Germinal center (tissue), 1 donor: ENCODE data around the gene ACCS.

Source experiments
- DNase-seq: peaks from one replicate; pipeline ENCODE4 v3.0.0; 2012; ENCODE audit warnings: mixed read lengths, low spot score

The ACCS gene

DNA sequence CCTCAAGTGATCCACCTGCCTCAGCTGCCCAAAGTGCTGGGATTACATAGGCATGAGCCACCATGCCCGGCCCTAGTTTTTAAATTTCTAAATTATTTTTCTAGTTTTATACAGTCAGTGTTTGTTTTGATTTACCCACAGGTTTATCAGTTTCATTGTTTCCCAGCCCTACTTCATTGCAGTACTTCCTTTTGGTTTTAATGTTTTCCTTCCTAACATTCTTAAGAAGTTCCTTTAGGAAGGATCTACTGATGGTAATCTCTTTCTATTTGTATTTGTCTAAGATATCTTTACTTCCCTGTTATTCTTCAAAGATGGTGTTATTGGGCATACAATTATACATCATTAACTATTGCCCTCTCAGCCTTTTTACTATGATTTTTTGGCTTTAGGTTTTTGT lies 24.5 kb downstream of the ACCS start:
- DNase-seq = no peak

DNA sequence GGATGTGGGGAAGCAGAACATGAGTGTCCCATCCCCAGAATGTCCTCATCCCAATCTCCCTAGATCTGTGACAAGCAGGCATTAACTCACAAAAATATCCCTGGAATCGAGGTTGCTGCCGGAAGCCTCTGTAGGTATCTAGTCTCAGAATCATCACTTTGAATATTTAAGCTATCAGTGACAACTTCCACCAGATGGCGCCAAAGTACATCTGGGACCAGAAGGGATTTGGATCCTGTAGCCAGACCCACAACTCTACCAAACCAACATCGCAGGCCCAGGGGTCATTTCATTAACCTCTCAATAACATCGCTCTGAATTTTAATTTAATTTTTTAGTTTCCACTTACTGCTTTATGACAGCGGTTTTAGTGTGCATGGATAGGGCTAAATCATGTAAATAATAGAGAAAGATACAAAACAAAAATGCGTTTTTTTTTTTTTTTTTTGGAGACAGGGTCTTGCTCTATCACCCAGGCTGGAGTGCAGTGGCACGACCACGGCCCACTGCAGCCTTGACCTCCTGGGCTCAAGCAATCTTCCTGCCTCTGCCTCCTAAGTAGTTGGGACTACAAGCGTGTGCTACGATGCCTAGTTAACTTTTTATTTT lies 28.3 kb downstream of the ACCS start:
- DNase-seq = peak; percentile 79

DNA sequence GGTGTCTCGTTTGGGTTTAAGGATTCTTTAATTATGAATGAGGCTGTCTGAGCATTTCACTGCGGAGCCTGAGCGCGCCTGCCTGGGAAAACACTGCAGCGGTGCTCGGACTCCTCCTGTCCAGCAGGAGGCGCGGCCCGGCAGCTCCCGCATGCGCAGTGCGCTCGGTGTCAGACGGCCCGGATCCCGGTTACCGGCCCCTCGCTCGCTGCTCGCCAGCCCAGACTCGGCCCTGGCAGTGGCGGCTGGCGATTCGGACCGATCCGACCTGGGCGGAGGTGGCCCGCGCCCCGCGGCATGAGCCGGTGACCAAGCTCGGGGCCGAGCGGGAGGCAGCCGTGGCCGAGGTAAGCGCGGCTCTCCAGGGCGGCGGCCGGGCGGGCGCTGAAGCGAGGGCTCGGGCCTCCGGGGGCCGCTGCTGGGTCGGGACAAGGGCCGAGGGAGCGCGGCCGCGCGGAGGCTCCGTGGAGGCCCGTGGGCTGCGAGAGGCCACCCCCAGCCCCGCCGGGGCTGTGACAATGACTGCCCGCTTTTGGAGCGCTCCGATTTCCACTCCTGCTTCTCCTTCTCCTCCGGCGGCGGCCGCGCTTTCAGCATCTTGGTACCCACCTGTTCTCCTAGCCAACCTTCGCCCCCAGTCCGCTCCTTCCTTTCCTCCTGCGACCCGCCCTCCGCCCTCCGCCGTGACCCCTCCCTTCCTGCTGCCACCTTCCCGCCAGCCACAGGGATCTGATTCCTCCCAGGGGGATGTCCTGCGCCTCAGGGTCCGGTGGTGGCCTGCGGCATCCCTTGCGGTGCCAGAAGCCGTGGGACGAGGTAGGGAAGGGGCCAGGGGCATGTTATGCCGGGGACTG lies 29.7 kb downstream of the ACCS start, which contains the start of gene EXT2:
Gene EXT2, plus strand, starts transcription at position 173 of the 854 bp plus-strand sequence. CDS start 12,035 bp downstream, outside the sequence.
- DNase-seq = peak; percentile 93

DNA sequence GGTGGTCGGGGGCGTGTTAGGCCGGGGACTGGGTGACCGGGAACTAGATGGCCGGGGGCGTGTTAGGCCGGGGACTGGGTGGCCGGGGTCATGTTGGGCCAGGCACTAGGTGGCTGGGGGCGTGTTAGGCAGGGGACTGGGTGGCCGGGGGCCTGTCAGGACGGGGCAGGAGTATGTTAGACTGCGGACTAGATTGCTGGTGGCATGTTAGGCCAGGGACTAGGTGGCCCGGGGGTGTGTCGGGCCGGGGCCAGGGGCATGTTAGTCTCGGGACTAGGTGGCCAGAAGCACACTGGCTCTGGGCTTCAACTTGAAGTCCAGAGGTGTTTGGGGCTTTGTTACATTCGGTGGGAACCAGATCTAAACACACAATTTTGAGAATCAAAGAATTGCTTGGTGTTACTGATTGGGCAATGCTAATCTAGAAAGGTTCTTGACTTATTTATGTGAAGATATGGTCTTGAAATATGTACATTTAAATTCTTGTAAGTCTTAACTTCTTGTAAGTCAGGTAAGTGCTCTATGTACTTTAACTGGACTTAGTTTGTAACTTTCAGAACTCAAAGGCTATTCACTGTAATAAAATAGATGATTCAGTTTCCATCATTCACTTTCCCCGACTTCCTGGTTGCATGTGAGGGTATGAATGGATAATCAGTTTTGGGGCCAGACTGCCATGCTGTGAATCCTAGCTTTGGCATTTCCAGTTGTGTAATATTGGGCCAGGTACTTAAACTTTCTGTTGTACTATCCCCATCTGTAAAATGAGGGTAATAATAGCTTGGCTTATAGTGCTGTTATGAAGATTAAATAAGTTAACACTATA lies 30.5 kb downstream of the ACCS start:
- no peak for DNase-seq

DNA sequence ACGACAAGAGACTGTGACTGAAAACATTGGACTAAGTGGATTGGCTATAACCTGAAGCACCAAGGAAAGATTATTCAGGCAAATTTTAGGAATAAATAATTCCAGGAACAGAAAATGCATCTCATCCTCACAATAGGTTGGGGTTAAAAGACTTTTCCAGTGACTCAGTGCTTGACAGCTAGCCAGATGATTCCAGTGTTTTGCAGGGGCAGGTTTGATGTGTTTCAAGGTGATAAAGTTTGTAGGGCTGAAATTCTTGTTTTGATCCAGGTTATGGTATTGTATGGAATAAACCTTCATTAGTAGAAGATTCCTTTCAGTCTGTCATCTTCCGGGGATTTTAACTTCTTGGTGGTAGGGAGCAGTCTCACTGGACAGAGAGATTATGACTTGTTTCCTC lies 31.8 kb downstream of the ACCS start:
- no peak for DNase-seq

DNA sequence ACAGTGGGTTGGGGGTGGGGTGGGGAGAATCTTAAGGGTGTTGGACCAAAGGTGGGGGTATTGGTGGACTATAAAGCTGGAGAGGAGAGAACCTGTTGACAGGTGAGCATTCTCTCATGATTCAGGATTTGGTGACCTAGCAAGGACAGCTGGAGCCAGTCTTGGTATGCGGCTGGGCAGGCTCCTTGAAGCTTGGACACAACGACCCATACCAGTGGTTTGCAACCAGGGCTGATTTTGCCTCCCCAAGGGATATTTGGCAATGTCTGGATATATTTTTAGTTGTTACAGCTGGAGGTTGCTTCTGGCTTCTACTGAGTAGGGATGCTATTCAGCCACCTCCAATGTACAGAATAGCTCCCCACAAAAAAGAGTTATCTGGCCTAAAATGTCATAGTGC lies 35.0 kb downstream of the ACCS start:
- DNase-seq = no peak

GRCh38 chr11:44104481-44105294 lies 38.6 kb downstream of the ACCS start:
- DNase-seq = no peak

GRCh38 chr11:44108260-44108659 lies 42.2 kb downstream of the ACCS start:
- DNase-seq = no peak

DNA sequence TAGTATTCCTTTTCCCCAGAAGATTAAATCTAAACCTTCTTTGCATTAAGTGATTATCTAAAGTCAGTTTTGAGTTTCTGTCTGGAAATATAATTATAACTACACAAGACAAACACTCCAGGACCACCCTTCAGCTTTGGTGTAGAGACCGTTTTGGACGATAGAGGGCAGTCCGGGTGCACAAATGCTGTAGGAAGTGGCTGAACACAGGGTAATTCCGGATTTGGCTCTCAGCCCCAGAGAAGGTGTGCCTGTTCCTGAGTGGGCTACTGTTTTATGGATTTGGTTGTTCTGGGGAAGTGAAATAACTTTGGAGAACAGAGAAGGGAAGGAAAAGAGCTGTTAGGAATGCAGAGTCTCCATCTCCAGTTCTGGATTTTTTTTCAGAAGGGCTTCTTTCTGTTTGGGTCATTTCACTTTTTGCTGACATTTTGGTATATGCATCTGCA lies 44.2 kb downstream of the ACCS start:
- peak; percentile 61 for DNase-seq

DNA sequence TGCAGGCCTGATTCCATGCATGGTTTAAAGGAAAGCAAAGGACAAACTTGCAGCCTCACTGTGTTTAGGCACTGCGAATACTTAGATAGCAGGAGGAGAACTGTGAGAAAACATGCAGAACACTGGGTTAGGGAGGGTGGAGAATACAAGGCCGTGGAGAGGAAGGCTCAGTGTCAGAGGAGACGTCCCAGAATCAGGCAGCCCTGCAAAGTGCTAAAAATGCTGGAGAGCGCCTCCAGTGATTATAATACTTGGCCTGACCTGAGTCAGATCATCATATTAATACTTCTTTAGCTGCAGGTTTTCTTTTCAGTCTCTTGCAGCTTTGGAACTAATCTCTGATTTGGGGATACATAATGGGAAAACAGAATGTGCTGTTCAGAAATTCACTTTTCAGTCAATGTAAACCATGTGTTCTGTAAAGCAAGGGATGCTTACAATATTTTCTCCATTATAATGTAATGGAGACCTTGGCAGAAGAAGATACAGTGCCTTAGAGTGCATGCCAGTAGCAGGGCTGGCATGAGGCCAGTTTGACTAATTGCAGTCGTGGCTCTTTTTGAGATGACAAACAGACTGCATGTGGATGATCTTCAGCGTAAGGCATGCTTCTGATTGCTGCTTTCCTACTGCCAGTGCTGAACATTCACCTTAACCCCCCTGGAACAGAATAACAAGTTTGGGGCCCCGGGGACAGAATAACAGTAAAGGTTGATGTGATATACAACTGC lies 46.2 kb downstream of the ACCS start:
- no peak for DNase-seq

DNA sequence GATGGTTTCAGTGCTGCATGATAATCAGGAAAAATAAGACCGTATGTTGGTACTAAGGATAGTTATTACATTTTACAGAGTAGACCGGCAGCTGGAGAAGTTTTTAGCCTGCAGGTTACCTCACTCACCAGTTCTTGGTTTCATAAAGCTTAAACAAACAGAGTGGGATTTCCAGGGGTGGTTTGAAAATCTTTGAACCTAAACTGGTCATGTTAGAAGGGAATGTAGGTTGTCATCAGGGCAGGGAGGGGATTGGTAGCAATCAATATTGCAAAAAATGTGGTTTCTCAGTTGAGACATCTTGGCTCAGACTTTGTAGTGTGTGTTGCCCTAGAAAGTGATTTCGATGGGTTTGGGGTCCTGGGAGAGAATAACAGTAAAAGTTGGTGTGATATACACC lies 46.9 kb downstream of the ACCS start:
- DNase-seq = no peak

DNA sequence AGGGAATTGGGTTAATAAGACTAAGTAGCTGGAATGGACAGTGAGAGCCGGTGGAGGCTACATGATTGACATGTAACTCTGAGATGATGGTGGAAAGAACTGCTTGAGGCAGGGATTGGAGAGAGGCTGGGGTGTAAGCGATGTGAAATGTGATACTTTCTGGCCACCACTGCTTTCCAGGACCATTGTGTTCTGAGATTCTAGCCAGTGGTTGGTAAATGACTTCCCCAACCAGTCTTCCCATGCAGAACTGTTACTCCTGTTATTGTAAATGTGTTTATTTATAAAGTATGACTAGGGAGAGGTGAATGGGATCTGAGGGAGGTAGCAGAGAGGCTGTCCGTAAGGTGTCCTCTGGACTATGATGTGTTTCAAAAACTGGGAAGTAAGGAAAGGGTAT lies 47.5 kb downstream of the ACCS start:
- DNase-seq = no peak

GRCh38 chr11:44116234-44116830 lies 50.3 kb downstream of the ACCS start:
- DNase-seq = no peak

DNA sequence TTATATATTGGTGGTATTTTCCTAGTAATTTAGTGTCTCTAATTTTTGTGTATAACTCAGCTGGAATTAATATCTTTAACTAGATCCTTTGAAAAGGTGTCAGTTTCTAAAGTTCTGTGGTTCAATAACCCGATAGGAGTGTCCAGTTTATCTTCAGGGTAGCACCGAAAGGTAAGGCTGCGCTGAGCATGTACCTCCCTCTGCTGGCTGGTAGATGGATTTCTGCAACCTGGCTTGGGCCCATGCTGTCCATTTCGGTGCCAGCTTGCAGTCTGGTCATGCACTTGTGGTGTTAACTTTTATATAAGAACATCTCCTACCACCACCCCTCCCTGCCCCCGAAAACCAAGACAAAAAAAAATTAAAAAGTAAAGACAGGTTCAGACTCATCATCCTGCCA lies 54.1 kb downstream of the ACCS start:
- DNase-seq = no peak

GRCh38 chr11:44125598-44125997 lies 59.5 kb downstream of the ACCS start:
- no peak for DNase-seq

GRCh38 chr11:44126304-44126703 lies 60.2 kb downstream of the ACCS start:
- no peak for DNase-seq

- DNase-seq = no peak
These were observed 61.1 kb downstream of the ACCS start for GRCh38 chr11:44127130-44127529.

DNA sequence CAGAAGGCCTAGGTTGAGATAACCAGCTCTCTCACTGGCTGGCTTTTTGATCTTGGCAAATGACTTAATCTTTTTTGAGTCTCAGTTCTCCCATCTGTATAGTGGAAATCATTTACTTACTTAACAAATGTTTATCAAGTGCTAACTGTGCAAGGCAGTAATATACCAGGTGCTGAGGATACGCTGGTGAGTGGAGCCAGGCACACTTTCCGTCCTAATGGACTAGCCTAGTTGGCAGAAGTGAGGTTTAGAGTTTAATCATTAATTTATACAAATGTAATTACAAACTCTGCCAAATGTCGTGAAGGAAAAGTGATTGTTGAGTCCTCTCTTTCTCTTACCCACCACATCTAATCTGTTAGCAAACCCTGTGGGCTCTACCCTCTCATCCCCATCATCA lies 62.7 kb downstream of the ACCS start:
- DNase-seq = no peak

DNA sequence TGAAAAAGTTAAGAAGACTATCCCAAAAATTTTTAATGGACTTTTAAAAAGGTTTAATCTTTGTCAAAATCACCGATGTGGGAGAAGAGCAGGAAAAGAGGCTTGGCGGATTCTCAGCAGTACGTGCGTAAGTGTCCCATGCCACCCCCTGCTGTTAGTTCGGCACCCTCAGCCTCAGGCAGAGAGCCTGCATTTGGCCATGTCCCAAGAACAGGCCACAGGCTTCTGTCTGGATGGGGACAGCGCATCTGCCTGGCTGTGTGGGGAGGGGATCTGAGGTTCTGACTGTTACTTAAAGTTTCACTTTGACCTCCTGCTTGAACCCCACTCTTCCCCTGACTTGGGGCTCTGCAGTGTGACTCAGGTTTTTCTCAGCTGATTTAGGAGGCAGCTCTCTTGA lies 64.7 kb downstream of the ACCS start:
- no peak for DNase-seq

- DNase-seq = no peak
These were observed 67.4 kb downstream of the ACCS start for GRCh38 chr11:44133335-44133946.
